ENCODE results near the gene IFT52. TPM values are rescaled to one million over a fixed set of nuclear protein-coding genes. Genes with fewer than 3 reads are reported as not detected.
"Not testable (repeated sequence)": the region's sequence is repeated elsewhere in the genome, so short reads cannot be mapped to it uniquely, and the experiment has no call there.

Gene IFT52
- polyA plus RNA-seq, 2 of the 4 experiments (the other 2 are of a cell fraction): 26.3 to 42.2 TPM

DNA sequence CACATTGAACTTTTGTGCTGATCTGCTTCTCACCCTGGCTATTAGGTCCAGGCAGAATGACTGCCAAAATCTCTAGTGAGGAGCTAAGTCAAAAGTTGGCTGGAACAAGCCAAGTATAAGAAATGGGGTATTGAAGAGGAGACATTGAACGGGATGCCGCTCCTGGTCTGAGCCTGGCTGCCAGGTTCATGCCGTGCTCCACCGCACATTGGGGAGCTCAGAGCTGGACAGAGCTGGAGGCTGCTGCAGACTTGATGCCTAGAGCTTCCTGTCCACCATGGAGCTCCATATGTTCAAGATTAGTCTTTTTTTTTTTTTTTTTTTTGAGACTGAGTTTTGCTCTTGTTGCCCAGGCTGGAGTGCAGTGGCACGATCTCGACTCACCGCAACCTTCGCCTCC, 4.1 kb upstream of the IFT52 start:
- no peak overlapping the region for H3K4me2 ChIP-seq
- DNase-seq (ENCODE audit: low read depth in 1 of 2, low spot score in 1 of 2): no peak
- no peak for FAIRE-seq
- peaks cover 8% of the 10 kb centered on the region; the same call in 2 of the 3 replicates for H3K4me1 ChIP-seq
- ChIA-PET CTCF (interaction anchor here (0.7 to 14.0 kb wide), 4 partner anchors 9 to 1282 kb away, joined by 3 to 109 read pairs (median 3); no protein-coding TSS in a partner anchor), POLR2A (no interaction called here)
- TF ChIP-seq HOXB5 (CRISPR knock-in tag; IDR thresholded peaks at IDR 0.05): no peak
- no peak for TF ChIP-seq MAZ (IDR thresholded peaks at IDR 0.05; ENCODE audit: borderline replicate concordance, low read depth, low read length)
- no peak for TF ChIP-seq NFE2L2 (conservative IDR thresholded peaks at IDR 0.05; ENCODE audit: low read length)
- TF ChIP-seq PHF8 (IDR thresholded peaks at IDR 0.05; ENCODE audit: borderline replicate concordance, low read depth): no peak
- no peak for TF ChIP-seq HEYL (CRISPR knock-in tag; IDR thresholded peaks at IDR 0.05)
- TF ChIP-seq JUN (IDR thresholded peaks at IDR 0.05): no peak
- TF ChIP-seq NR3C1 (IDR thresholded peaks at IDR 0.05): no peak
- TF ChIP-seq FOSB (CRISPR knock-in tag; IDR thresholded peaks at IDR 0.05): no peak
- no peak for TF ChIP-seq USF2 (IDR thresholded peaks at IDR 0.05)
- TF ChIP-seq SMC3 (IDR thresholded peaks at IDR 0.05): no peak
- TF ChIP-seq ZC3H11A (IDR thresholded peaks at IDR 0.05): no peak
- no peak for TF ChIP-seq RCOR1 (IDR thresholded peaks at IDR 0.05; ENCODE audit: low read depth, low read length)
- TF ChIP-seq RFX5 (IDR thresholded peaks at IDR 0.05): no peak
- WGBS (ENCODE audit: missing lambda C conversion rate): 96% methylated on average over 8 of the region's 8 CpGs
- H3K4me3 ChIP-seq: no peak overlapping the region
- ATAC-seq: no peak
- no peaks in the 10 kb centered on the region for H3K9me3 ChIP-seq
- H3K27ac ChIP-seq: no peak overlapping the region

- H3K9me3 ChIP-seq; POLR2A ChIA-PET; H3K27ac ChIP-seq; ATAC-seq; DNase-seq (ENCODE audit: low read depth in 1 of 2, low spot score in 1 of 2); H3K4me3 ChIP-seq; FAIRE-seq; H3K4me2 ChIP-seq: not testable (repeated sequence)
- H3K4me1 ChIP-seq: peaks cover 18% of the 10 kb centered on the region; the same call in 2 of the 3 replicates
- CTCF ChIA-PET: interaction anchor here (14.0 kb wide), 1 partner anchor 50 kb away, joined by 109 read pairs; no protein-coding TSS in a partner anchor
- WGBS (ENCODE audit: missing lambda C conversion rate): 97% methylated on average over 10 of the region's 10 CpGs
Observed at GRCh38 chr20:43588526-43588925, 2.2 kb upstream of the IFT52 start.

GRCh38 chr20:43590036-43590391, 723 bp upstream of the IFT52 start:
- Histone ChIP-seq H3K4me3 (peak overlapping the region; percentile 71), H3K27ac (peak overlapping the region; percentile 82 to 86), H3K4me1 (peaks cover 18% of the 10 kb centered on the region; the same call in 2 of the 3 replicates), H3K4me2 (peak overlapping the region; percentile 79), H3K9me3 (no peaks in the 10 kb centered on the region)
- TF ChIP-seq, protein P1, sequence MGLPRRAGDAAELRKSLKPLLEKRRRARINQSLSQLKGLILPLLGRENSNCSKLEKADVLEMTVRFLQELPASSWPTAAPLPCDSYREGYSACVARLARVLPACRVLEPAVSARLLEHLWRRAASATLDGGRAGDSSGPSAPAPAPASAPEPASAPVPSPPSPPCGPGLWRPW (IDR thresholded peaks at IDR 0.05): no peak
- TF ChIP-seq EHF (CRISPR knock-in tag; IDR thresholded peaks at IDR 0.05): no peak
- TF ChIP-seq REST (IDR thresholded peaks at IDR 0.05): no peak
- no peak for TF ChIP-seq SREBF2 (IDR thresholded peaks at IDR 0.05)
- 35% methylated on average over 9 of the region's 9 CpGs for WGBS (ENCODE audit: missing lambda C conversion rate)
- ATAC-seq: peak; percentile 33 to 38; a peak in 5 of 6 replicates
- CTCF ChIA-PET: interaction anchor here (0.8 to 14.0 kb wide), 4 partner anchors 10 to 124 kb away, joined by 3 to 109 read pairs (median 4); no protein-coding TSS in a partner anchor
- DNase-seq (ENCODE audit: low read depth in 1 of 2, low spot score in 1 of 2): peak in 1 of 2 experiments; percentile 10
- FAIRE-seq: no peak
- POLR2A ChIA-PET: interaction anchor here (0.8 to 1.3 kb wide), 3 partner anchors 102 to 487 kb away, joined by 3 to 6 read pairs (median 3); partner anchors contain the start of gene SRSF6

Data from A549 (cell line).